HG02678 (cell line): Measurements from ENCODE around the gene SLC25A51.

Experiments
- ATAC-seq: cut with Tn5 transposase; IDR thresholded peaks from one replicate; pipeline ENCODE4 v1.9.1; 2021; ENCODE audit warnings: mild to moderate bottlenecking, moderate library complexity; ENCODE audit not compliant: unreplicated experiment

The SLC25A51 gene

GRCh38 chr9:37937366-37937765 is 33.4 kb upstream of the SLC25A51 start:
- no peak for ATAC-seq

DNA sequence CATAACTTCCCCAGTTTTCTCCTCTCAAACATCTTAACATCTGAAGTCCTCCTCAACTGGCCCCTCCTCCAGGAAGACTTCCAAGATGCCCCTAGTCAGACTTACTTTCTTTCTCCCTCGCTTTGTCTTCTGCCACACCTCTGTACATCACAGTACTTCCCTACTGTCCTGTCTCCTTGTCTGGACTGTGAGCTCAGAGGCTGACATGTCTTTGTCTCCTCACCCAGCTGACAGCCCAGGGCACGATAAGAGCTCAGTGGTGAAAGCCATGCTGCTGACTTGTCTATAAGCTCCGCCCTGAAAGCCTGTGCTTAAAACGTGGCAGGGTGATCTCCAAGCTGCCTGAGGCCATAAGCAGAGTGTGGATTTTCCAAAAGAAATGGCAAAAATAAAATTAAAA is 33.0 kb upstream of the SLC25A51 start:
- no peak for ATAC-seq

GRCh38 chr9:37936376-37936775 is 32.4 kb upstream of the SLC25A51 start:
- no peak for ATAC-seq

- no peak for ATAC-seq
Observed at GRCh38 chr9:37935096-37935495, 31.2 kb upstream of the SLC25A51 start.

DNA sequence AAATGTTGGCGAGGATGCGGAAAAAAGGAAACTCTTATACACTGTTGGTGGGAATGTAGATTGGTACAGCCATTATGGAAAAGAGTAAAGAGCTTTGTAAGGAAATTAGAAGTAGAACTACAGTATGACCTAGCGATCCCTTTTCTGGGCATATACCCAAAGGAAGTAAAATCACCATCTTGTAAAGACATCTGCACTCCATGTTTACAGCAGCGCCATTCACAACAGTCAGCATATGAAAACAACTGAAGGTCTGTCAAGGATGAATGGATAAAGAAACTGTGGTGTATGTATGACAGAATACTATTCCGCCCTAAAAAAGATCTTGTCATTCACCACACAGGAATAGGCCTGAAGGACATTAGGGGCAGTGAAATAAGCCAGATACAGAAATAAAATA is 27.7 kb upstream of the SLC25A51 start:
- no peak for ATAC-seq

GRCh38 chr9:37929441-37929895 is 25.5 kb upstream of the SLC25A51 start:
- no peak for ATAC-seq

DNA sequence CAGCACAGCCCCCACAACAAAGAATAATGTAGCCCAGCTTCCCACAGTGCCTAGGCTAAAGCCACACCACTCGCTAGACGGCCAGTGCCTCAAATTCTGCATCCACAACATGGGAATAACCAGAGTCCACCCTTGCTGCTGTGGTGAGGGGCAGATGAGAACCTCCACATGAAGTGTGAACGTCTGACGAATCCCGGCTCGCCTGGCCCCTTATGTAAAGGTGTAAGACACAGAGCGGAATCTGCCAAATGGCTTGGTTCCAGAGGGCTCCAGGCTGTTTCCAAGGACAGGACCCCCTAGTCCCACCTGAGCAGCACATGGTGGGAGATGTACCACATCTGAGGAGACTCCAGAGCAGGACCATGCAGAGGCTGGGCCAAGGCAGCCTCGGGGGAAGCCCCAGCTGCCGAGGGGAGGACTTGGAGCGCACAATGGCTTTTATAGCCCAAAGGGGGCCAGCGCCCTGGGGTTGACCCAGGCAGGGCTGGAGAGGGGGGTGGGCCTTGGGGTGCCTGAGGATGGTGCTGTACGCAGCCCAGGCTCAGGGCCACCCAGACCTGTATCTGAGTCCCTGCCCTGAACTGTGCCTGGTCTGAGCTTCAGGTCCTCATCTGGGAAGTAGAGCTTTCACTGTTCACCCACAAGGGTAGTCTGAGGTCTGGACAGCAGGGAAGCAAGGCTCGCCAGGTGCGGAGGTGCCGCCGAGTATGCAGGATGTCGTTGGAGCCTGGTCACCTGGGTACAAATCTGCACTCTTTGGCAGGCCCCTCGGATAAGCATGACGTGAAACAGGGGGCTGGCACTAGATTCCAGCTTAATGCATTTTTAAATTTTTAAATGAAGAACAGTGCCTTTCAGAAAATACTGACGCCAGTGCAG is 24.9 kb upstream of the SLC25A51 start:
- no peak for ATAC-seq

DNA sequence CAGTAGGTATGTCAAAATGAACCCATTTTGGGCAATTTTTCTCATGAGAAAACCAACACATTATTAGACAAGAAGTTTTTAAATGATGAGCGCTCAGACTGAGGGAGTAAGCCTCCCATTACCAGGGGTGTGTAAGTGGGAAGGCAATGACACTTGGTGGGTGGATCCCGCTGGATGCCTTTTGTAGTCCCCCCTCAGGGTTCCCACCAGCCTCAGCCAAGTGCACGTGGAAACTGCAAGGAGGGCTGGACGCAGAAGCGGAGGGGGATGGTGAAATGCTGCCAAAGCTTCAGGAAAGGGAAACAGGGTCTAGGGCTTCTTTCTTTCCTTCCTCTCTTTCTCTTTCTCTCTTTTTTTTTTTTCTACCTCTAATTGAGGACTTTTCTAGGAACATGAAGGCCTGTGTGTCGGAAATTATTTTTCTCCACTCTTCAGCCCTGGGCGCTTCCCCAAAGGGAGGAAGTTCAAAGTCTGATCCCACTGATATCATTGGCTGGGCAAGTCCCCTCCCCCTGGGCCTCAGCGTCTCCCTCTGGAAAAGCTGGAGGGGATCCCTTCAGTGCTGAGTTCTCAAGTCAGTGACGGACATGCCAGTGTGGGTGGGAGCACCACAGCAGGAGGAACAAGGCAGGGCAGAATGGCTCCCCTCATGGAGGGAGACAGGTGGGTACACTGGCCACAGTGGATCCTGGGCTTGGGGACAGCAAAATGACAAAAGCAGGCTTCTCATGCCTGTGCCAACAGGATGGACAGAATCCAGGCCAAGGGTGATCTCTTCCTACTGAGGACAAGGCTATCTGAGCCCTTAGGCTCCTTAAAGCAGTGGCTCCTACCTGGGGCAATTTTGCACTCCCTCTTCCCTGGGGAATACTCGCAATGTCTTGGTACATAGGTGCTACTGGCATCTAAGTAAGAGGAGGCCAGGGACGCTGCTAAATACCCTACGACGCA is 23.9 kb upstream of the SLC25A51 start:
- no peak for ATAC-seq

DNA sequence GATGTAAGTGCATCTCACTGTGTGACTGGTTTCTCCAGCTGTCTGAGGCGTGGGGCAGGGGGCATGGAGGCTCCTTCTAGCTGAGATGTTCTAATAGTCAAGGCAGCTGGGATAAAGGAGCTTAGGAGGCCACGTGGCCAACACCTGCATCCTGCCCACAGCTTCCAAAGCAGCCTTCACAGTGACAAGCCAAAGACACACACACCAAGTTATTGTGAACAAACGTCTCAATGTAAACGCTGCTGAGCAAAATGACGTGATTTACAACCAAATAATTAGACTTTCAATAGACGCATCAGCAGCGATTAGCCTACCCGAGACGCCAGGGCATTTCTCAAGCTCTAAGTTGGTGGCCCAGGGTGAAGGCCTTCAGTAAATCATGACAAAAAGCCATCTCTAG is 23.2 kb upstream of the SLC25A51 start:
- ATAC-seq = no peak

DNA sequence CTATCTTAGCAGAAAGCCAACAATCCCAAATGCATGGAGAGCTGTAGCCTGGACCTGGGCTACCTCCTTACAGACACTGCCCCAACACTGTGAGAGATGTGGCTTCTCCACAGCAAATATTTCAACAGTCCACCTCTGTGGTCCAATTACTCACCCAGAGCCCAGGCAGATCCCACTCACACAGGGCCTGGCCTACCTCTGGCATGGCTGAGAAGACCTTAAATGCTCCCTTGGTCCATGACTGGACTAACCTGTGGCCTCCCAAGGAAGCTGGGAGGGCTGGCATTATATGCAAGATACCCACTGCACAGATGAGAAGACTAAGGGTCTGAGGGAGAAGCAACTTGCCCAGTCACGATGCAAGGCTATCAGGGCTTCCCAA is 22.8 kb upstream of the SLC25A51 start:
- ATAC-seq = no peak

DNA sequence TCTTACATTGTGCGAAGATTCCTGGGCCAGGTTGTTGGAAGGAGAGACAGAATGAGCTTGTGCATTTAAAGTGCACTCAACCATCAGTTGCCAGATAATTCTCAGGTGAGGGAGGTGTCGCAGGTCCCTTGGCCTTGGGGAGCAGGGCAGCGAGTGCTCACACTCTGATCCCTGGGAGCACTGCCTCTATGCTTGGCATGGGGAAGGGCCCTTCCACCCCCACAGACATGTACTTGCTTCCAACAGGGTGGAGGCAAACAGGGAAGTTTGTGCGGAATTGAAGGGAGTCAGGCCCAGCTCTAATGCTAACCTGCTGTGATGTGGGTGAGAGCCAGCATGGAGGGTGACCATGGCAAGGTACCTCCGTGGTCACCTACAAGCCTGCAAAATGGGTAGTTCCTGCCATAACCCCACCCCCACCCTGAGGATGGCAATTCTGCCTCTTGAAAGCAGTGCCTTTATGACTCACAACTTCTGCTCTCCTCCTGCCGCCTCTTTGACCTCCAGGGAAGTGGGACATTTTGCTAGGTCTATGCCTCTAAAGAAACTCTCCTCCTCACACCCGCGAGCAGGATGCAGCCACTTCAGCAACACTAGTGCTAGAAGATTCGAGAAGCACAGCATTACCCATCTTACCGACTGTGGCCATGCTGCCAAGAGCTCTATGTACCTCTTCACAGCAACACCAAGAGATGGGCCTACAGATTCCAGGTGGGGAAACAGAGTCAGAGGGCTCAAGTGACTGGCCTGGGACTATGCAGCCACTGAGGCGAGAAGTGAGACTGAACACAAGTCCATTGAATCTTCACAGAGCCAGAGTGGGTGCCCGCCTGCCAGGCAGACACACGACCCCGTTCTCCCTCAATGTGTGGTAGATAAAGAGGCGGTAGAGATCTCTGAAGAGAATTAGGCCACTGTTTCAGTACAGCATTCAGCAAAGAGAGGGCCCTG is 22.1 kb upstream of the SLC25A51 start:
- ATAC-seq = no peak

DNA sequence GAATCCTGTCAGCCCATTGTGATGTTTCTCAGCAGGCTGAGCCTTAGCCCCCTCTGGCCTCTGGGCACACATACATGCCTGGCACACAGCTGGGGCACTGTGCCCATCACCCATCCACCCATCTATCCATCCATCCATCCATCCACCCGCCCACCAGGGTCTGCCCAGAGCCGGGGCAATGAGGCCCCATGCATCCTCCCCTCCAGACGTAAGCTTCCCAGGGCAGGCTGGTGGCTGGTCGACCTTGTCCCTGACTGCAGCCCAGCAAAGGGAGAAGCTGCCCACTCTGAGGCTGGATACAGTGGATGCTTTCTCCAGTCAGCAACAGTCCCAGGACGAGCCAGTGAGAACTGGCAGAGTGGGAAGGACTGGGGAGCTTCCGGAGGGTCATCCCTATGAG is 21.1 kb upstream of the SLC25A51 start:
- no peak for ATAC-seq

- ATAC-seq = no peak
Observed at GRCh38 chr9:37924538-37924937, 20.6 kb upstream of the SLC25A51 start.

DNA sequence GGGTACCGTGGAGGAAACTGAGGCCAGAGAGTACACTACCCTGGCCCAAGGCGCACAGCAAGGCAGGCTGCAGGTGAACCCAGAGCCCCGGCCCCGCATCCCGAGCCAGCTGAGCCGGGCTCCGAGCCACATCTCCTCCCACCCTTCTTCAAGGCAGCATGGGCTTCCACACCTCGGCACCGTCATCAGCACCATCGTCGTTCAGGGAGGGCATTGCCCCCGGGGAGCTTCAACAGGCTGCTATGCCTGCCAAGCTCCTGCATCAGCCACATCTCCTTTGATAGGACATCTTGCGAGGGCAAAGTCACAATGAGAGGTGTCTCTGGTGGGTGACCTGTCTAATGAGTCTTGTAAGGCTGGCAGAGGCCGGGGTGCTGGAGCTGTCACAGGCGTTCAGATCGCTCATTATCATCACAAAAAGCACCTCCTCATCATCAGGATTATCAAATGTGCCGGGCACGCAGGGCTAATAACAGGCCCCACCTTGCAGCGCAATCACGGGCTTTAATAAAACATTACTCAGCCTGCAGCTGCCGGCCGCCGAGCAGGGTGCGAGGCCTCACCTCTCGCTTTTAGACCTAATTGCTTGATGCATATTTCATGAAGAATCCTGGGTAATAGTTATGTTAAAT is 20.0 kb upstream of the SLC25A51 start:
- ATAC-seq = no peak

GRCh38 chr9:37923118-37923795 is 19.3 kb upstream of the SLC25A51 start:
- no peak for ATAC-seq

DNA sequence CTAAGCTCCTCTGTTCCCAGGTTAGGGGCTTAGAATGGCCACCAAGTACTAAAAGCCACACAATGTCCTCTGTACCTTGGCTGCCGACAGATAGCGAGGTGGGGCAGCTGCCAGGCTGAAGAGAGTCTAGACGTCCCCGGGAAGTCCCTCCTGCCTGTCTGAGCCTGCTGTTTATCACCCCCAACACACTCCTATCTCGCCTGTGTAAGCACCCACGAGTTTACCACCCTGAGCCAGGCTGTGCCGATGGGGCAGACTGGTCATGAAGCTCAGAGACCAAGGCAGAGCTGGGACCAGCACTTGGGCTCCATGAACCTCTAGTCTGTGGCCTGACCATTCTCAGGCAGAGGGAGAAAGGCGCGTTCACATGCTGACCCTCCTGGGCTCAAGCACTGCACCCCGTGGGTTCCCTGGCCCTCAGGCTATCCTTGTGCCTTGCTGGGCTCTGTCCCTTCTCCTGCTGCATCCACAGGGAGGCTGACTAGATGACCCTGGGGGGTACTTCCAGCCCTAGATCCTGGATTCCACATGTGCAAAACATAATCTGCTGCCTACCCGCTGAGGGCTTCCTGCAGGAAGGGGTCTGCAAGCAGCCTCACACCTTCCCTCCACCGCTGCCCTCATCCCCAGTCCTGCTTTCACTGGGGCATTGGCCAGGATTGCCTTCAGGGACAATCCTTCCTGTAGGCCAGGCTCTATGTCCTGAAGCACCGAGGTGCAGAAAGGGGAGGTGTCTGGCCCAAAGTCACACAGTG is 18.6 kb upstream of the SLC25A51 start:
- ATAC-seq = no peak

DNA sequence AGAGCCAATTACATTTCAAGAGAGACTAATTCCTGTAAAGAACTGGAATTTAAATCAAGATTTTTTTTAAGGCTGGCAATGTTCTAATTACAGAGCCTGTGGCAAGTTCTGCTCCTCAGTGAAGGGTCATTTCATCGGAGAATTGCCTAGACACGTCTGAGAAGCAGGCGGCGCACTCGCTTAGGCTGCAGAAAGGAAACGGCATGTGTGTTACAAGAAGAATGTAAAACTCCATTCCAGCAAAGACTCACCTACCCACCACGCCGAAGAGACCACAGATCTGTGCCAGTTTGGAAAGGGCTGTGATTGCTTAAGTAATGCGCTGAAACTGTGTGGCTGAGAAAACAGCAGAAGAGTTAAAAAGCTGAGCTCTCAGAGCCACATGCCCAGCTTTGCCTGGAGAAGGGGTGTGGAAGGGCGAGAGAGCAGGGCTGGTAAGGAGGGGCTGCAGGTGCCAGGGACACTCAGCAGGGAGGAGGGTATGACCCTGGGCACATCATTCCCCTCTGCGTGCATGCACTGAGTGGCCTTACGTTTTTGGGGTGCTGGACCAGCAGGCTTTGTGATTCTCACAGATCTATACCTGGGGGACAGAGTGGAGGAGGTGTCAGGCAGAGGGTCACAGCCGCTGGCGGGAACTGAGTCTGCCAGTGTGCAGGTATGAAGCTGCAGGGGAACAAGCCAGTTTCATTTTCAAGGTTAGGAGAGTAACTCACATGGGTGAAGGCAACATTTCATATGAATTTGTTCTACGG is 17.8 kb upstream of the SLC25A51 start:
- no peak for ATAC-seq

DNA sequence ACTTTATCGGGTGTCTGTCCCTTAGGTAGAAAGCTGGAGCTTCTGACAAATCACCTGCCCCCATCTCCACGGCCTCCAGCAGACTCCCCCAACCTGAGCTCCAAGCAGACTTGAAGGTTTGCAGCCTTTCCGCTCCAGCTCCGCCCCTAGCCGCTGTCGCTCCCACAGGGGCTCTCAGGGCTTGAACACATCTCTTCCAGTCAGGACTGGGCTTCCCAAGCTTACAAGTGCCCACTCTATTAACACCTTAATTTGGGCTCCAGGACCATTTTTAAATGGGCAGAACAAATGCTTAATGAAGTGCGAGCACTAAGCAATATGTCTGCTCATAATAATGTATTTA is 17.2 kb upstream of the SLC25A51 start:
- ATAC-seq = no peak
